ENCODE results near the gene RFXAP.

Gene RFXAP

GRCh38 chr13:36820222-36820621 is 1.2 kb downstream of the RFXAP start:
- TF ChIP-seq SIN3A (IDR thresholded peaks at IDR 0.05; ENCODE audit: borderline replicate concordance, insufficient read depth, low read length) (no peak), POLR2AphosphoS5 (IDR thresholded peaks at IDR 0.05; ENCODE audit: low read depth, low read length) (no peak), REST (IDR thresholded peaks at IDR 0.05; ENCODE audit: insufficient read depth in 1 of 2, low read depth in 2 of 2, low read length in 2 of 2) (no peak), FOXP2 (optimal IDR thresholded peaks at IDR 0.05; ENCODE audit: borderline replicate concordance, extremely low read depth, extremely low read length, insufficient read depth) (no peak), TAF1 (IDR thresholded peaks at IDR 0.05; ENCODE audit: borderline replicate concordance, insufficient read depth, low read length) (no peak)

DNA sequence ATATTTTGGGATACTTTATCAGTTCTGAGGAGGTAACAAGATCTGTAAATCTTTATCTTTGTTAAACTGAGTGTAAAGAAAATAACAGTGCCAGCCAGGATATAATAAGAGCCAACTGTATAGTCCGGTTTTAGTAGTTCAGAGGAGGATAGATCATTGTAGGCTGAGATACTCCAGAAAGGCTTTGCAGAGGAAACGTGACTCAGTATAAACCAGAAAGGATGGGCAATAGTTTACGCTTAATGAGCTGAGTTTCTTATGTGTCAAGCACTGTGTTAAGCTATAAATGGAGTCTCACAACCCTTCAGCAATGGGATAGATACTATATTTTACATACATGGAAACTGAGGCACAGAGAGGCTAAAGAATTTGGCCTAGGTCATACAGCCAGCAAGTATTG is 3.8 kb downstream of the RFXAP start:
- no peak for TF ChIP-seq FOXP2 (optimal IDR thresholded peaks at IDR 0.05; ENCODE audit: borderline replicate concordance, extremely low read depth, extremely low read length, insufficient read depth)
- TF ChIP-seq TAF1 (IDR thresholded peaks at IDR 0.05; ENCODE audit: borderline replicate concordance, insufficient read depth, low read length): no peak
- no peak for TF ChIP-seq SIN3A (IDR thresholded peaks at IDR 0.05; ENCODE audit: borderline replicate concordance, insufficient read depth, low read length)
- no peak for TF ChIP-seq POLR2AphosphoS5 (IDR thresholded peaks at IDR 0.05; ENCODE audit: low read depth, low read length)
- TF ChIP-seq REST (IDR thresholded peaks at IDR 0.05; ENCODE audit: insufficient read depth in 1 of 2, low read depth in 2 of 2, low read length in 2 of 2): no peak

DNA sequence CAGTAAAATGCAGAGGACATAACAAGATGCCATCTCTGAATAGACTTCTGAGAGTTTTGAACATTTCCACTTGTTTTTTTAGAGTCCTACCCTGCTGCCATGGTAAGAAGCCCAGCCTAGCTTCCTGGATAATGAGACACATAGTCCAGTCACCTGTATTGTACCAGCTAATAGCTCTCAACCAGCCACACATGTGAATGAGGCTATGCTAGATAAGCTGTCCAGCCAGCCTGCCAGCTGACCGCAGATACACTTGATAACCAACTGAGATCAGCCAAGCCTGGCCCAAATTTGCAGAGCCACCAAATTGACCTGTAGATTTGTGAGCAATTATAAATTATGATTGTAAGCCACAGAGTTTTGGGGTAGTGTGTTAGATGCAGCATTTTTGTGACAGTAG is 10.7 kb downstream of the RFXAP start:
- TF ChIP-seq POLR2AphosphoS5 (IDR thresholded peaks at IDR 0.05; ENCODE audit: low read depth, low read length): no peak
- no peak for TF ChIP-seq TAF1 (IDR thresholded peaks at IDR 0.05; ENCODE audit: borderline replicate concordance, insufficient read depth, low read length)
- TF ChIP-seq REST (IDR thresholded peaks at IDR 0.05; ENCODE audit: insufficient read depth in 1 of 2, low read depth in 2 of 2, low read length in 2 of 2): no peak
- no peak for TF ChIP-seq SIN3A (IDR thresholded peaks at IDR 0.05; ENCODE audit: borderline replicate concordance, insufficient read depth, low read length)
- no peak for TF ChIP-seq FOXP2 (optimal IDR thresholded peaks at IDR 0.05; ENCODE audit: borderline replicate concordance, extremely low read depth, extremely low read length, insufficient read depth)

DNA sequence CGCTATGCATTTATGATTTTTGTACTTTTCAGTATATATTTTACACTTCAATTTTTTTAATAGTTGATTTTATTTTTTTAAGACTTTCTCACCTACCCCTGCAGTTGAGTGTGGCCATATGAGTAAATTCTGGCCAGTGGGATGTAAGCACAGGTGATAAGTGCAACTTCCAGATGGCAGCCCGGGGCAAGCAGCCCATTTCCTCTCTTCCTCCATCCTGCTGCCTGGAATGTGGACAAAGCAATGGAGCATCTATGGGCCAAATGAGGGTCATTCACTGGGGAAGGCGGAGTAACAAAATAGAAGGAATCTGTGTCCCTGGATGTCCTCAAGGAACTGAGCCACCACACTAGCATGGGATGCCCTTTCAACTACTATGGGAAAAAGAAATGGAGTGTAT is 12.3 kb downstream of the RFXAP start:
- TF ChIP-seq REST (IDR thresholded peaks at IDR 0.05; ENCODE audit: insufficient read depth in 1 of 2, low read depth in 2 of 2, low read length in 2 of 2): no peak
- TF ChIP-seq FOXP2 (optimal IDR thresholded peaks at IDR 0.05; ENCODE audit: borderline replicate concordance, extremely low read depth, extremely low read length, insufficient read depth): no peak
- no peak for TF ChIP-seq SIN3A (IDR thresholded peaks at IDR 0.05; ENCODE audit: borderline replicate concordance, insufficient read depth, low read length)
- TF ChIP-seq TAF1 (IDR thresholded peaks at IDR 0.05; ENCODE audit: borderline replicate concordance, insufficient read depth, low read length): no peak
- TF ChIP-seq POLR2AphosphoS5 (IDR thresholded peaks at IDR 0.05; ENCODE audit: low read depth, low read length): no peak

DNA sequence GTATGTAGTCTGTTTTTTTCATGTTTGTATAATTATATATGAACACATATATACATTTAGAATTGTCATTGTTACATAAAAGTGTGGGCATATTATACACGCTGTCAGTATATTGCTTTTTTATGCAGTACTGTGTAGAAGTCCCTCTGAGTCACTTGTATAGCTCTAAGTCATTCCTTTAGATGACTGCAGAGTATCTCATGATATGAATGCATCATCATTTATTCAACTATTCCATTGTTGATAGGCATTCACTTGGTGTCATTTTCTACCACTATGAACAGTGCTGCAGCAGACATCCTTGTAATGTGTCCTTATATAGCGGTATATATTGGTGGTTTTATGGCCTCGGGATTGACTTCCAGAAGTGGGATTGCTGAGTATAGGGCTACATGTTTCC is 15.3 kb downstream of the RFXAP start:
- no peak for TF ChIP-seq FOXP2 (optimal IDR thresholded peaks at IDR 0.05; ENCODE audit: borderline replicate concordance, extremely low read depth, extremely low read length, insufficient read depth)
- no peak for TF ChIP-seq POLR2AphosphoS5 (IDR thresholded peaks at IDR 0.05; ENCODE audit: low read depth, low read length)
- no peak for TF ChIP-seq TAF1 (IDR thresholded peaks at IDR 0.05; ENCODE audit: borderline replicate concordance, insufficient read depth, low read length)
- TF ChIP-seq SIN3A (IDR thresholded peaks at IDR 0.05; ENCODE audit: borderline replicate concordance, insufficient read depth, low read length): no peak
- TF ChIP-seq REST (IDR thresholded peaks at IDR 0.05; ENCODE audit: insufficient read depth in 1 of 2, low read depth in 2 of 2, low read length in 2 of 2): no peak
